GM21717 (cell line): ENCODE measurements around the gene SPATA6L.

Experiments used
- ATAC-seq: cut with Tn5 transposase; IDR thresholded peaks from one replicate; pipeline ENCODE4 v1.9.1; 2021; ENCODE audit warnings: mild to moderate bottlenecking, moderate library complexity; ENCODE audit not compliant: unreplicated experiment

SPATA6L gene, protein sequence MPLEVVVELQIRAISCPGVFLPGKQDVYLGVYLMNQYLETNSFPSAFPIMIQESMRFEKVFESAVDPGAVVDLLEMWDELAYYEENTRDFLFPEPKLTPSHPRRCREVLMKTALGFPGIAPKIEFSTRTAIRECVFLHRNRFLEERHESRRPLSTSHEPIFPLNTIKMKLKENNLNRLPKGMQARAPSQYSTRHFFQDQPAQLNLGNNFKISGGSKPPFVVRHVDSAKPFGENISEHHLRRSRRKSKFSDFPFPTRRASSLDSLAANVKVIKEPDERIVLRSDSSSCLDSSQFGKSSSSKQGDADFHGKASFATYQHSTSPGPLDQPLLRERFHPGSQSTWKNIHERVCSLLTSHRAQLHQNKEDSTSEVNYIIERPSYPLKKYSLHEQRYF

DNA sequence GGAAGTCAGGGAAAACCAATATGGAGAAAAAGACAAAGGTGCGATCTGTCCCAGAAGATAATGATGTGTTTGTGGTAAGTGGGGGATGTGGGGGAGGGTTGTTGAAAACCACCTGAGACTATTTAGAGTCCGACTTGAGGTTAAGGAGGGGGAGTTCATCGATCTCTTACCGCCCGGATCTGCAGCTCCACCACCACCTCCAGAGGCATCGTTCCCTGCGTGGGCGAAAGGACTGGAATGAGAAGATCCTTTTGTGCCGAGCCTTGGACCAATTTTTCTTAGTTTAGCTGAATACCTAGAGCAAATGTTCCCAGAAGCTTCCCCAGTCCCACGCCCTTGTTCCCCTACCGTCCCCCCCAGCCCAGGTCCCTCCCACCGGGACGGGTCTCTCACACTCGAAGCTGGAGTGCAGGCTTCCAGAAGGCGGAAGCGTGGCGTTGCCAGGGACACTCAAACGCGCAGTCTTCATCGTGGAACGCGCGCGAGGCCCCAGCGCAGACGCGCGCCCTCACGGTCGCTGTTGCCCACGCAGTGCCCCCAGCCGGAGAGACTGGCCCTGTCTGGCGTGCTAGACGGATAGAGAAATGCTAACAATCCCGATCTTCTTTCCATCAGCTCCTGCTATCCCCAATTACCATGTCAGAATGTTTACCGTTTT lies at the start of gene SPATA6L:
Gene SPATA6L, minus strand, starts transcription at position 439 of the 658 bp plus-strand sequence. Its CDS starts 230 bp downstream, at position 209.
- ATAC-seq: peak; percentile 45

DNA sequence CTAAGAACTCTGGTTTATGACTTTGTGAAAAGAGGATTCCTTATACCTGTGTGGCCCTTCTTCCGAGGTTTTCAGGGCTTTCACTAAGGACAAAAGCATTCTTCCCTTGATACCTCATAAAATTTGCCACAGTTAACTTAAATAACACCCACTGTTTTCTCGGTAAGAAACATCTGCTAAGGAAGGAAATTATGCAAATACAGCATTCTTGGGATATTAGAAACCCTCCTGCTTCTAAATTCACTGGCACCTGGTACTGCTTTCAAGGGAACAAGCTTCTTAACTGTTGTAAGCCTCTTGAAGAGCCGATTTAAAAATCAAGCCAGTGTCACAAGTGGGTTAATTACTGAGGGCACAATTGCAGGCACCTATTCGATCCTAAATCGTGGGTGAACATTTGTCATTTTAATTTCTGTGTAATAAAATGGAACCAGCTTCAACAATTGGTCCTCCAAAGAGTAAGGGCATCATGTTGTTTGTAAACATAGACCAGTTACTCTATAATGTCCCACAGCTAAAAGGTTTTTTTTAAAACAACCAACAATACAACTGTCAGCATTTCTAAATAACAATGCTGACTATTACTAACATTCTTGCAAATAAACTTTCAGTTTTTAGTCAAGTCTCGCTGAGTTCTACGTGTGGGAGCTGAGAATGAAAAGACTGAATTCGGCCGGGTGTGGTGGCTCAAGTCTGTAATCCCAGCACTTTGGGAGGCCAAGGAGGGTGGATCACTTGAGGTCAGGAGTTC lies 48.2 kb upstream of the SPATA6L start:
- no peak for ATAC-seq

DNA sequence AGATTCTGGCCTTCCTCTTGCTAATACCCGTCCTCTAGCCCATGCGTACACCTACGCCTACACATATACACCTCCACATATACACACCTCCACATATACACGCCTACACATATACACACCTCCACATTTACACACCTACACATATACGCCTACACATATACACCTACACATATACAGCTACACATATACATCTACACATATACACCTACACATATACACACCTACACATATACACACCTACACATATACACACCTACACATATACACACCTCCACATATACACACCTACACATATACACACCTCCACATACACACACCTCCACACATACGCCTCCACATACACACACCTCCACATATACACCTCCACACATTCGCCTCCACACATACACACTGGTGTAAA lies 47.6 kb upstream of the SPATA6L start:
- ATAC-seq: no peak

DNA sequence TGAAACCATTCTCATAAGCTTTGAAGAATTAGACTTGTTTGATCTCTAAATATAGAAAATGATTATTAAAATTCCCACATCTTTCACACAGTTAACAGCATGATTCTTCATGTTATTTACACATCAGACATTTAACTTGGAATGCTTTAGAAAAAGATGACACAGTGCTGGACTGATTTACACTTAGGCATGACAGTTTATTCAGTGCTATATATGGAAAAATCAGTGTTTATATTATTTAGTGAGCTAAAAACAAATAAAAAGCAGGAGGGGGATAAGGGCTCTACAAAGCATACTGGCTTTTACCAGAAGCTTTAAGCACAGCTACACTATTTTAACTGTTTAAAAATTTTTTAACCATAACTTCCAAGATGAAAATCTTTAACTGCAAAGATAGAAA lies 43.1 kb upstream of the SPATA6L start:
- no peak for ATAC-seq

DNA sequence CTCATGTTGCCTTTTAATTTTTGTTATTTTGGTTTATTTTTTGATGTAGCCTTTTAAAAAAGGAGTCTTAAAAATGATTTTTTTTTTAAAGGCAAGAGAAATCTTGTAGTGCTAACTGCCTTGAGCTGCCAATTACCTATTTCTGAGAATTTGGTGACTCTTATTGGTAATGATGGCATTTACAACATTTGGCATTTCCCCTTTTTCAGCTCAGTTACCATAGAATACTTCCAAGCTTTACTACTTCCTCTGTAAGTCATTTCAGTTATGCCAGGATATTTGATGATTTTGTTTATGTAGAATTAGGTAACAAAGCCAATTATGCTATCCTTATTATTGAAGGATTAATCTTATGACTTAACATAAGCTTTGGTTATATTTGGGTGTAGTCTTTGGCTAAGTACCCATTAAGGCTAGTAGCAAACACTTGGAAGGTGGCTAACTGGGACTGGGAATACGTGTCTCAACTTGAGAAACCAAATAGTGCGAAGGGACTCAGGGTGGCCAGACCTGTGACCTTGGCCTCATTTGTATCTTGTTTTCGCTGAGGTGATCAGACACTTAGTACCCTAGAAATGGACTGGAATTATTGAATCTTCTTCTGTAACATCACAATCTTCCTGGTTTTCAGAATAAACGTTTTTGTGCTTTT lies 40.8 kb upstream of the SPATA6L start:
- no peak for ATAC-seq

DNA sequence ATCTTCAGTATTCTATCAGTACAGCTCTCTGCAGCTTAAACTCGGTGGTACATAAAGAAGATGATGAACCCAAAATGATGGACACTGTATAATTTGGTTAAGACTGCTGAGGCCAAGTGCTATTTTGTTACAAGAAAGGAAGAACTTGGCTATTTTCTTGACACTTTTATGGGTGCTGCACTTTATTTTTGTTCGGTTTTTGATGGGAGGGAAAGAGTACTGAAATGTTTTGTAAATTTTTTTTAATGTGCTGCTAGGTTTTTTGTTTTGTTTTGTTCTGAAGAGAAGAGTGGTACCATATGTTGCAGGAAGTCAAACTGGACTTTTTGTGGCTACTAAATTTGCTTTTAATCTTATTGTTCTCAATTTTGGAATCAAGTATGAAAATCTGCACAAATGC lies 39.7 kb upstream of the SPATA6L start:
- ATAC-seq: no peak

DNA sequence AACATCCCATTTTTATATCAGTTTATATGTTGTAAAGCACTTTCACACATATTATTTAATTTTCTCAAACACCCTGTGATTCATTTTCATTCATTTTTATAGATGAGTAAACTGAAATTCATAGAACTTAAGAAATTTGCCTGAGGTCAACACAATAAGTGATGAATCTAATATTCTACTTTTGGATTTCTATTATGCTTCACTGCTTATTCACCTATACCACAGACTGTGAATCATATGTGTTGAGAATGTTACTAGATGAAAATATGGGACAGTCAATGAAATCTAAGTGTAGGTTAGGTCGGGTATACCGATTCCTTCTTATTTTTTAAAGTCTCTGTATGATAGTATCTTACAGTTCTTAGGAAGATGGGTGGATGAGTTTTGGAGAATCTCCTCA lies 37.8 kb upstream of the SPATA6L start:
- ATAC-seq: no peak

DNA sequence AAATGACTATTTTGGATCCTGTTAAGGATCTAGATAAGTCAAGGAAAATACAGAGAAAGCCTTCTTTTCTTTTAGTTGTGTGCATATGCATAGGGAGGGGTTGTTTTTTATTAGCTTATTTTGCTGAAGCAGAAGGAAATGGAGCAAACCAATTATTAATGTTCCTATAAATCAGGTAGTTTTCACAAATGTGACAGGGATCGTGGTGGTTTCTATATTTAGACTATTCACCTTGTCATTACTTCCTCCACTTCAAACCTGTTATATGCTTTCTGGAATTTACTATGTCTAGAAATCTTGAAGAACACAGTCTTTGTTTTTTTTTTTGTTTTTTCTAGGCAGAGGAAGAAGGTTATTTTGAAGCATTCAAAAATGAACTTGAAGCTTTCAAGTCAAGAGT lies 35.2 kb upstream of the SPATA6L start:
- ATAC-seq: no peak

DNA sequence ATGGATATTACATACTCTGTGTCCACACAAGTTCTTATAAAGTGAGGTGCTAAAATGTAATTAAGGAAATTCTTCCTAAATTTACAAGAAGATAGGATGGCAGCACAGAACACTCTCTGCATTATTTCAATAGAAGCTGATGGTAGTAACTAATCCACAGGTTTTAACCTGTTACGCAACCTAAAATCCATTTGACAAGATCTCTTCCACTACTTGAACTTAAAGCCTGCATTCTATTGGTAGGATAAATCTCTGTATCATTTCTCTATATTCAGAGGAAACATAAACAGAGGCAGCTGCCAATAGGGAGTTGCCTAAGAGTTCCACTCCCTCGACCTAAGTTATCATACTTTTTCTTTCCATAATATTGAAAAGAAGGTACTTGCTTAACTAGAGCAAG lies 34.7 kb upstream of the SPATA6L start:
- ATAC-seq: no peak

DNA sequence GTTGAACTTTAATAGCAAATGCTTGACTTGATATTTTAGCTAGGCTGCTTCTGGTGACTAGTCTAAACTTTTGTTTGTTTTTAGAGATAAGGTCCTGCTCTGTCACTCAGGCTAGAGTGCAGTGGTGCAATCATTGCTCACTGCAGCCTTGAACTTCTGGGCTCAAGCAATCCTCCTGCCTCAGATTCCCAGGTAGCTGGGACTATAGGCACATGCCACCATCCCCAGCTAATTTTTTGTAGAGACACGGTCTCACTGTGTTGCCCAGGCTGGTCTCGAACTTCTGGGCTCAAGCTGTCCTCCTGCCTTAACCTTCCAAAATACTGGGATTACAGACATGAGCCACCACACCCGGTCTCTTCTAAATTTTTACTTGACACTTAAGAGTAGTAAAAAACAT lies 33.8 kb upstream of the SPATA6L start:
- ATAC-seq: no peak

- ATAC-seq: no peak
Observed at GRCh38 chr9:4691795-4692194, 25.5 kb upstream of the SPATA6L start.

- ATAC-seq: peak; percentile 66
Observed at GRCh38 chr9:4690144-4690543, 23.9 kb upstream of the SPATA6L start.

DNA sequence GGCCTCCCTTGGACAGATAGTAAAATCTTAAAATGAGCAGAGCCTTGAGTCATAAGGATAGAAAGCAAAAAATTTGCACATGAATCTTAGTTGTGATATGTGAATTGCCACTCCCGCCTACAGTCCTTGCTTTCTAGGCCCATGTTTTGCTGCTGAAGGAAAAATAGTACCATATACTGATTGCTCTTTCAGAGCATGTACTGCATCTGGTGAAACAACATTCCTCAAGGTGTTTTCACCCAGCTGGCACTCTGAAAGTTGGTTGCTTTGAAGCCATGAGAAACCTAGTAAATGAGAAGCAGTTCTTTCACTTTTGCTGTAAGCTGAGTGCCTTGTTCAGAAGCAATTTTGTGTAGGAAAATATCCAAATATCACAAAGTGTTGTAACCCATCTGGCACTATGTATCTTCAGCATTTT lies 23.4 kb upstream of the SPATA6L start:
- ATAC-seq: peak; percentile 70

GRCh38 chr9:4689021-4689420 lies 22.7 kb upstream of the SPATA6L start:
- no peak for ATAC-seq

- no peak for ATAC-seq
Observed at GRCh38 chr9:4686584-4686983, 20.3 kb upstream of the SPATA6L start.

- no peak for ATAC-seq
Observed at GRCh38 chr9:4686112-4686511, 19.8 kb upstream of the SPATA6L start.

GRCh38 chr9:4684820-4685219 lies 18.5 kb upstream of the SPATA6L start:
- no peak for ATAC-seq

GRCh38 chr9:4680750-4681149 lies 14.5 kb upstream of the SPATA6L start:
- no peak for ATAC-seq

DNA sequence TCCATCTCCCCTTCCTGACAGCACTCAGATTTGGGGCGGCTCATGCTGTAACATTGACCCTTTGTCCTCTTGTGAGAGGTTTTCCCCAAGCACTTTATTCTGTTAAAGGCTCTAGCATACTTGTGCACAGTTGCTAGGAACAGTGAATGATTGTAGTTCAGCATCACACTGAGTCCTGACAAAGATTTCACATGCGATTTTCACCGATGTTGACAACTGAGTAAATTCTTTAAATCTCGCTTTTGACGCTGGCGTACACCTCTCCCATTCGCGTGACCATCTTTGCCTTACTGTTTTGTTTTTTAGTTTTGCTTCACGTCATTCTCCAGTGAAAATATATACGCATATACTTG lies 13.9 kb upstream of the SPATA6L start:
- ATAC-seq: no peak

- peak; percentile 96 for ATAC-seq
Observed at GRCh38 chr9:4679268-4680172, 13.2 kb upstream of the SPATA6L start, which contains the start of gene CDC37L1. Gene CDC37L1, plus strand, starts transcription at chr9:4679569. Its CDS starts 199 bp downstream, at chr9:4679768.
